IMR-90 (cell line): ENCODE results near the gene PJA2. TPM values are rescaled to one million over a fixed set of nuclear protein-coding genes. Genes with fewer than 3 reads are reported as not detected.

Experiments used
- ATAC-seq: fragments of 200-7000 bp; cut with Tn5 transposase; 2 replicates; pipeline ENCODE4 v1.9.1; 2020; ENCODE audit warnings: low read depth, mild to moderate bottlenecking, moderate library complexity
- BruUV-seq: library from RNA; stranded (reverse); fragments of 400-500 nt; replicated peaks from 2 replicates; lab custom pipeline; 2021; lab: Mats Ljungman, UMichigan
- CTCF ChIA-PET: fragments of 300-600 bp; formaldehyde crosslinking; extraction: SDS; loops from one replicate; lab custom pipeline; 2021; ENCODE audit warnings: antibody characterized with exemption; lab: Yijun Ruan, JAX
- POLR2A ChIA-PET: fragments of 300-600 bp; sonication (Branson Sonifier 250); formaldehyde crosslinking; loops from one replicate; lab custom pipeline; 2022; ENCODE audit warnings: antibody characterized with exemption; ENCODE audit not compliant: unreplicated experiment; lab: Charles Lee
- DNase-seq: peaks from one replicate; pipeline ENCODE4 v3.0.0; 2013
- H2AFZ ChIP-seq: replicated peaks from 2 replicates; pipeline ENCODE3; 2013; ENCODE audit warnings: low read length, mild to moderate bottlenecking; ENCODE audit not compliant: poor library complexity
- H2AK5ac ChIP-seq: 2 replicates; pipeline ENCODE4 v1.6.1; 2013; ENCODE audit warnings: low read depth, low read length, inconsistent platforms
- H2AK9ac ChIP-seq: replicated peaks from 2 replicates; pipeline ENCODE3; 2013; ENCODE audit warnings: mild to moderate bottlenecking, low read depth, low read length, moderate library complexity; ENCODE audit not compliant: poor library complexity
- H2BK120ac ChIP-seq: 2 replicates; pipeline ENCODE4 v1.6.1; 2013; ENCODE audit warnings: low read depth, low read length, inconsistent platforms
- H2BK15ac ChIP-seq: 3 replicates; pipeline ENCODE4 v1.6.1; 2013; ENCODE audit warnings: low read depth, low read length, inconsistent platforms
- H2BK20ac ChIP-seq: 2 replicates; pipeline ENCODE4 v1.6.1; 2013; ENCODE audit warnings: low read depth, mild to moderate bottlenecking, inconsistent platforms, low read length, moderate library complexity
- H2BK5ac ChIP-seq: 2 replicates; pipeline ENCODE4 v1.6.1; 2013; ENCODE audit warnings: mild to moderate bottlenecking, low read depth, low read length, inconsistent platforms; ENCODE audit not compliant: poor library complexity, severe bottlenecking
- H3K14ac ChIP-seq: replicated peaks from 2 replicates; pipeline ENCODE4 v1.6.1; 2013; ENCODE audit warnings: low read depth, low read length, inconsistent platforms
- H3K18ac ChIP-seq: 2 replicates; pipeline ENCODE4 v1.6.1; 2013; ENCODE audit warnings: low read depth, low read length, control low read depth
- H3K23ac ChIP-seq: 2 replicates; pipeline ENCODE4 v1.6.1; 2013; ENCODE audit warnings: low read depth, low read length, inconsistent platforms
- H3K27ac ChIP-seq: 2 replicates; pipeline ENCODE4 v1.5.1; 2013; ENCODE audit warnings: mild to moderate bottlenecking, control low read depth, low read length; ENCODE audit not compliant: insufficient read depth
- H3K27me3 ChIP-seq: 2 replicates; pipeline ENCODE4 v1.6.1; 2013; ENCODE audit warnings: low read length; ENCODE audit not compliant: control insufficient read depth, insufficient read depth
- H3K36me3 ChIP-seq: 2 replicates; pipeline ENCODE4 v1.6.1; 2013; ENCODE audit warnings: low read length, mixed read lengths; ENCODE audit not compliant: control insufficient read depth, insufficient read depth
- H3K4ac ChIP-seq: 2 replicates; pipeline ENCODE4 v1.6.1; 2013; ENCODE audit warnings: low read depth, low read length, inconsistent platforms
- H3K4me1 ChIP-seq: 2 replicates; pipeline ENCODE4 v1.6.1; 2013; ENCODE audit warnings: low read length, mixed read lengths; ENCODE audit not compliant: control insufficient read depth, insufficient read depth
- H3K4me2 ChIP-seq: 2 replicates; pipeline ENCODE4 v1.6.1; 2013; ENCODE audit warnings: low read depth, mild to moderate bottlenecking, control low read depth, low read length, moderate library complexity
- H3K4me3 ChIP-seq: 2 replicates; pipeline ENCODE4 v1.5.1; 2013; ENCODE audit warnings: low read depth, mild to moderate bottlenecking, control low read depth, low read length, moderate library complexity; ENCODE audit not compliant: insufficient read depth
- H3K56ac ChIP-seq: 2 replicates; pipeline ENCODE4 v1.6.1; 2013; ENCODE audit warnings: low read length, inconsistent platforms; ENCODE audit not compliant: insufficient read depth; ENCODE audit errors: extremely low read depth
- H3K79me1 ChIP-seq, 2 experiments: 2 replicates each; pipeline ENCODE4 v1.6.1; 2013; ENCODE audit warnings: low read length in 2 of 2, inconsistent platforms in 1 of 2, low read depth in 1 of 2
- H3K9ac ChIP-seq: 2 replicates; pipeline ENCODE4 v1.6.1; 2013; ENCODE audit warnings: low read depth, low read length, control low read depth
- H3K9me1 ChIP-seq: 2 replicates; pipeline ENCODE4 v1.6.1; 2013; ENCODE audit warnings: low read length, inconsistent platforms; ENCODE audit not compliant: insufficient read depth
- H3K9me3 ChIP-seq: 2 replicates; pipeline ENCODE4 v1.6.1; 2013; ENCODE audit warnings: low read length; ENCODE audit not compliant: control insufficient read depth, insufficient read depth
- H4K20me1 ChIP-seq: 2 replicates; pipeline ENCODE4 v1.6.1; 2013; ENCODE audit warnings: low read length, inconsistent platforms; ENCODE audit not compliant: insufficient read depth
- H4K5ac ChIP-seq: 2 replicates; pipeline ENCODE4 v1.6.1; 2013; ENCODE audit warnings: mild to moderate bottlenecking, low read depth, low read length, control low read depth
- H4K8ac ChIP-seq, 2 experiments: 2 replicates each; pipeline ENCODE4 v1.6.1; 2013; ENCODE audit warnings: low read depth in 2 of 2, low read length in 2 of 2, control low read depth in 1 of 2, inconsistent platforms in 1 of 2
- H4K91ac ChIP-seq: 2 replicates; pipeline ENCODE4 v1.6.1; 2013; ENCODE audit warnings: low read depth, low read length, inconsistent platforms; ENCODE audit not compliant: insufficient read depth
- BHLHE40 ChIP-seq: fragments of 150-350 bp; IDR thresholded peaks from 2 replicates; pipeline ENCODE4 v1.6.1; 2016; ENCODE audit warnings: mild to moderate bottlenecking, low read depth, low read length
- CEBPB ChIP-seq: IDR thresholded peaks from 2 replicates; pipeline ENCODE4 v1.6.1; 2012; ENCODE audit warnings: low read depth, low read length, improper control_type of control experiment
- CHD1 ChIP-seq: IDR thresholded peaks from 2 replicates; pipeline ENCODE4 v1.6.1; 2012; ENCODE audit warnings: low read depth, low read length, improper control_type of control experiment
- ELK1 ChIP-seq: fragments of 150-350 bp; IDR thresholded peaks from 2 replicates; pipeline ENCODE4 v1.6.1; 2016; ENCODE audit warnings: low read depth, mild to moderate bottlenecking, low read length, moderate library complexity, borderline replicate concordance
- MAFK ChIP-seq: IDR thresholded peaks from 2 replicates; pipeline ENCODE4 v1.6.1; 2012; ENCODE audit warnings: low read depth, low read length, improper control_type of control experiment
- MXI1 ChIP-seq: IDR thresholded peaks from 2 replicates; pipeline ENCODE4 v1.6.1; 2012; ENCODE audit warnings: low read depth, mild to moderate bottlenecking, low read length, moderate library complexity, borderline replicate concordance
- NFE2L2 ChIP-seq: fragments of 150-350 bp; IDR thresholded peaks from 2 replicates; pipeline ENCODE4 v1.6.1; 2016; ENCODE audit warnings: low read depth, mild to moderate bottlenecking, low read length
- POLR2A ChIP-seq: IDR thresholded peaks from 2 replicates; pipeline ENCODE4 v1.6.1; 2012; ENCODE audit warnings: mild to moderate bottlenecking, low read depth, low read length
- RAD21 ChIP-seq: IDR thresholded peaks from 2 replicates; pipeline ENCODE4 v1.6.1; 2012; ENCODE audit warnings: low read length, improper control_type of control experiment
- RCOR1 ChIP-seq: IDR thresholded peaks from 2 replicates; pipeline ENCODE4 v1.6.1; 2012; ENCODE audit warnings: mild to moderate bottlenecking, low read length, improper control_type of control experiment; ENCODE audit not compliant: insufficient replicate concordance
- RFX5 ChIP-seq: IDR thresholded peaks from 2 replicates; pipeline ENCODE4 v1.8.0; 2012; ENCODE audit warnings: low read depth, mild to moderate bottlenecking, low read length, moderate library complexity
- SMC3 ChIP-seq: fragments of 150-350 bp; IDR thresholded peaks from 2 replicates; pipeline ENCODE4 v1.6.1; 2016; ENCODE audit warnings: low read depth, mild to moderate bottlenecking, antibody characterized with exemption, low read length, moderate library complexity
- USF2 ChIP-seq: fragments of 150-350 bp; IDR thresholded peaks from 2 replicates; pipeline ENCODE4 v1.6.1; 2017; ENCODE audit warnings: mild to moderate bottlenecking, antibody characterized with exemption, low read length, low read depth
- WGBS, 2 experiments: methylation state at CpG; one replicate each; pipeline versions ENCODE4 v1.1.5 to v1.1.7; 2013; ENCODE audit warnings: missing lambda C conversion rate in 2 of 2; ENCODE audit not compliant: insufficient read length in 1 of 2; ENCODE audit errors: extremely low coverage in 2 of 2; 5-methylcytosine and 5-hydroxymethylcytosine counted together
- dilution Hi-C: fragments of 300-500 bp; cut with HindIII; formaldehyde crosslinking; loops from one replicate; pipeline ENCODE4 v1.14.3; 2018; ENCODE audit warnings: low sequenced_read_pairs; ENCODE audit not compliant: unreplicated experiment
- in situ Hi-C: fragments of 300-500 bp; cut with MboI; formaldehyde crosslinking; loops from 3 replicates; pipeline ENCODE4 v1.14.3; 2019; ENCODE audit warnings: low sequenced_read_pairs, inconsistent platforms, mixed read lengths
- intact Hi-C: fragments of 100-400 bp; cut with micrococcal nuclease; formaldehyde crosslinking; loops from 2 replicates; pipeline ENCODE4 v1.10.0; 2022
- polyA plus RNA-seq, 3 experiments: library from polyadenylated mRNA; depleted of rRNA; stranded (reverse); fragments of >200 nt; gene quantifications; 2 replicates each; pipeline ENCODE4 v1.2.3, GENCODE V29; 2012; ENCODE audit warnings: low replicate concordance in 1 of 3
- total RNA-seq: library from RNA; depleted of rRNA; stranded (reverse); fragments of >200 nt; gene quantifications from 2 replicates; pipeline ENCODE4 v1.2.3, GENCODE V29; 2012

PJA2 gene
- total and polyA plus RNA-seq, 2 of the 4 experiments (the other 2 are of a cell fraction), result 42.3 to 70.6 TPM

DNA sequence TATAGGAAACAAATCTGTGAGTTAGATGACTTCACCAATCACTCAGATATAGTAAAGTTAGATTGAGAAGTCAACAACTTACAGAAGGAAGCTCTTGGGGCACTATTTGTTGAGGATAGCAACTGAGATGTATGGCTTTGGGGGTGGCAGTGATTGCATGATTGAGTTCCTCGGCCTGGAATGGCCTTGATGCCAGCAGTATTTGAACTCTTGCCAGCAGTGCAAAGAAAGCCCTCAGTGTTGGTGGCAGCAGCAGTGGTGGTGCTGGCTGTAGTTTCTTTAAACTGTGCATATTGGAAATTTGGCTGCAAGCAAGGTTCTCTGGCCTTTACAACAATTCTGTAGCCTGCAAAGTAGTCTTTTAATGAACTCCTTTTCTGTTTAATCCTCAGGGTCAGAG, 41.4 kb upstream of the PJA2 start:
- H3K4ac ChIP-seq, result no peak overlapping the region
- H2BK15ac ChIP-seq, result no peak overlapping the region
- no peak overlapping the region for H3K4me3 ChIP-seq

More for the DNA sequence above, 41.4 kb upstream of the PJA2 start:
- Histone ChIP-seq H2BK120ac (no peak overlapping the region), H3K36me3 (no peaks in the 10 kb centered on the region), H2AFZ (no peak overlapping the region), H3K79me1 (no peaks in the 10 kb centered on the region), H3K23ac (no peak overlapping the region), H2BK20ac (no peak overlapping the region), H4K5ac (no peak overlapping the region), H3K27ac (no peak overlapping the region), H3K14ac (no peak overlapping the region), H3K56ac (no peak overlapping the region), H3K9ac (no peak overlapping the region), H2AK9ac (no peak overlapping the region), H2BK5ac (no peak overlapping the region), H3K18ac (no peak overlapping the region), H2AK5ac (no peak overlapping the region), H4K20me1 (no peaks in the 10 kb centered on the region), H3K9me1 (no peaks in the 10 kb centered on the region), H3K4me1 (peaks cover 3% of the 10 kb centered on the region; the same call in 1 of the 2 replicates), H3K27me3 (no peaks in the 10 kb centered on the region), H3K4me2 (no peak overlapping the region), H4K91ac (no peak overlapping the region), H4K8ac (no peak overlapping the region), H3K9me3 (no peaks in the 10 kb centered on the region)
- WGBS, 2 experiments, result 13% methylated on average over 1 of the region's 1 CpG; no CpG with 5 or more reads in 1 of the 2 experiments
- BruUV-seq, result no TSS peak
- DNase-seq (no peak), ATAC-seq (no peak)
- in situ Hi-C loops (no loop called here), intact Hi-C loops (no loop called here), dilution Hi-C loops (no loop called here)
- TF ChIP-seq MXI1 (no peak), RFX5 (no peak), NFE2L2 (no peak), CHD1 (no peak), CEBPB (no peak), SMC3 (no peak), RAD21 (no peak), BHLHE40 (no peak), ELK1 (no peak), POLR2A (no peak), USF2 (no peak), RCOR1 (no peak), MAFK (no peak)
- POLR2A ChIA-PET, result no interaction called here
- CTCF ChIA-PET, result interaction anchor here (0.6 kb wide), 1 partner anchor 627 kb away, joined by 3 read pairs; no protein-coding TSS in a partner anchor
